GM18517 (cell line): Measurements from ENCODE around the gene NTN4.
"Not testable (repeated sequence)": the region's sequence is repeated elsewhere in the genome, so short reads cannot be mapped to it uniquely, and the experiment has no call there.

ENCODE experiments used
- ATAC-seq: cut with Tn5 transposase; IDR thresholded peaks from one replicate; pipeline ENCODE4 v1.9.1; 2021; ENCODE audit warnings: mild to moderate bottlenecking, moderate library complexity; ENCODE audit not compliant: unreplicated experiment

NTN4 gene

GRCh38 chr12:95671265-95671664, 119.3 kb downstream of the NTN4 start:
- ATAC-seq: no peak

DNA sequence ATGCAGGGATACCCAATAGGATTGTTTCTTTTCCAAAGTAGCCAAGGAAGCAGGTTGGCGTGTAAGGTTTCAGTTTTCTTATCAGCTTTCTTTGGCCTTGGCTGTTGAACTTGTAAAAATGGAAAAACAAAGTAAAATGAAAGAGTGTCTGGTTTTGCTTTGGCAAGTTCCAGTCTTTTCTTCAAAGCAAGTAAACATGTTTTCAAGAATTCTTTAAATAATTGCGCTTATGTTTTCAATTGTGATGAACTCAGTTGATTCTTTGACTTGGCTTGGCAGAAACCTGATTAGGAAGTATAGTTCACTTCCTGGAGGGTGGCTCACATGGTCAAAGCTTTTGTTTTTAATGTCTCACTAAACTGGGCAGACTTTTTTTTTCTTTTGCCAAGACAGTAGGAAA, 127.0 kb downstream of the NTN4 start:
- ATAC-seq: no peak

GRCh38 chr12:95661360-95661759, 129.2 kb downstream of the NTN4 start:
- ATAC-seq: no peak

DNA sequence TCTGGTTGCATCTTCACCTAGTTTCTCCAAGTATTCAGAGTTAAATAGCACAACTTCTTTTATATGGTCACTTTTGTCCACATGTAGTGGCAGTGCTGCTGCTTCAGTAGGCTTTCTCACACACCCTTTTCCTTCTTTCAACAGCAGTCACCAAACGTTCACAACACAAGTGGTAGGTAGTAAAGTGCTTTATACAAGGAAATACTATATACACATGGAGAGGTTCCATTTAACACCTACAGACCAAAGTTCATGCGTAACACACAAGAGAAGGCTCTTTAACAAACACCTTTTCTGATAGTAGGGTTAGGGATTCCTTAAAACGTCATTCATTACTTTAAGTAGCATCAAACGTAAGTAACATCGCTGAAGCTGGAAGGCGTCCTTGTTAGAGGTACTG, 132.2 kb downstream of the NTN4 start:
- no peak for ATAC-seq

GRCh38 chr12:95654665-95655064, 135.9 kb downstream of the NTN4 start:
- not testable (repeated sequence) for ATAC-seq

DNA sequence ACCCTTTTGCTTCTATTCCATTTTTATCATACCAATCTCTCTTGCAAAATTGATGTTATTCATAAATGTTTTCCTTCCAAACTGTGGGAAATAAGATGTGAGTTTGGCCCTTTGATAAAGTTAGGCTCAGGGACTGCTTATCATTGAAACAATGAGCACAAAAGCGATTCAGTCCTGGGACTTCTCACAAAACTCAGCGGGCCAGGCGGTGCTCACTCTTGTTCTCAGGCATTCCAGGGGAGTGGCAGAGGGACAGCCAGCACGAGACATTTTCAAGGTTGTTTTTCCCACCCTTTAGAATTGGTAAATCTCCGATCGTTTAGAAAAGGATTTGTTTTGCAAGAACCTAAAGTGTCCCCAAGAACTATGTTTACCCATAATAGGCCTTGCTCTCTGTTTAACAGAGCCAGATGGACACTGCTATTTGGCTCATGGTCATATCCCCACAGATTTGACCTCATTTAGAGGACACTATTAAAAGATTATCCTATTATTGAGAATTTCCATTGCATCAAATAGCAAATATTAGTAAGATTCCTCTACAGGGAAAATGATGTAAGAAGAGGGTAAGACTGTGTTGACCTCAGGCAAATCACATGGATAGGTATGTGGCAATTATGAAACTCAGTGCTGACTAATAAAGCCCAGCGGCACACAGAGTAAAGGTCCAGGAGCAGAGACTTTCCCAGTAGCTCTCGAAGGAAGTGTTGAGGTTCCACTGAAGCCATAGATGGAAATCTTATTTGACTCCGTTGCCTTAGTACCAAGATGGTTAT, 136.6 kb downstream of the NTN4 start:
- ATAC-seq: no peak

- no peak for ATAC-seq
Measured at GRCh38 chr12:95651681-95652080, 138.9 kb downstream of the NTN4 start.

DNA sequence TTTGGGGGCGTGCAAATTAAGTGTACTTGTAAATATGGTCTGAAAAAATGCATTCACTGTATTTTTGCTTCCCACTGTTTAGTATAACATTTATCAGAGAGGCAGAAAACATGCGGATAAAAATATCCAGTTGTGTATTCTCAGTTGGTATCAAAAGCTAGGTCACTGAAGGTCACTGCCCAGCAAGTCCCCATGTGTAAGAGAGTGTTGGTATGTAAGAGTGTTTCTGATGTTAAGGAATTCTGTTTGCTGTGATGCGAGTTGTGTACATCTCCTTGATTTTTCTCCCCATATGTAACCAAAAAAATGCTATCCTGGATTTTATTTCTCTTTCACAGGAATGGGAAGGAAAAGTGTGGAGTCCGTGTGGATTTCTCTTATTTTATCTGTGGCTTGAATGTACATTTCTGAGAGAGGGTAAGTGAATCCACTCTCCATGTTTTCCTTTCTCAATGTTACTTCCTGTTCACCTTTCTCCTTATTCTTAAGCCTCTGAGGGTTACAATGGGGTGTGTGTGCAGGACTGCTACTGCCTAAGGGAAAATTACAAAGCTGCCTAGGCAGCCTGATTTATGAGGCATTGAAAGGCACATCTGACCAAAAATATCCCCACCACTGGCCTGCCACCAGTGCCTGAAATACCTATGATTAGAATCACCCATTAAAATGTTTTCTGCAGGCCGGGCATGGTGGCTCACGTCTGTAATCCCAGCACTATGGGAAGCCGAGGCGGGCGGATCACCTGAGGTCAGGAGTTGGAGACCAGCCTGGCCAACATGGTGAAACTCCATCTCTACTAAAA, 141.4 kb downstream of the NTN4 start:
- no peak for ATAC-seq

DNA sequence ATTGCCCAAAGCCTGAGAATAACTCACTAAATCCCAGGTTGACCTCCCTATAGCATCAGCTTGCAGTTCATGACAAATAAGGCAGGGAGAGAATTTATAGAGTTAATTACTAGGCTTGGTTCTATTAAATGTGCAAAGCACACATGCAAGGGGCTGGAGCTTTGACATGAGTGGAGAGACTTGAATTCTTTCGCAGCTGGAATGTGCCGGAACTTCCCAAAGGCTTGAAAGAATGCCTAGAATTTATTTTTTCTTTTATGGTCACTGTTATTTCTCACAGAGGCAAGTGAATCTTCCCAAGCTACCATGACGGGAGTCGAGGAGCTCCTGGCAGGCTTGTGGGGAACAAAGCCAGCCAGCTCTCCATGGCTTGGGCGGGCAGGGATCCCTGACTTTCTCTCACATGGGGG, 143.8 kb downstream of the NTN4 start:
- ATAC-seq: no peak

DNA sequence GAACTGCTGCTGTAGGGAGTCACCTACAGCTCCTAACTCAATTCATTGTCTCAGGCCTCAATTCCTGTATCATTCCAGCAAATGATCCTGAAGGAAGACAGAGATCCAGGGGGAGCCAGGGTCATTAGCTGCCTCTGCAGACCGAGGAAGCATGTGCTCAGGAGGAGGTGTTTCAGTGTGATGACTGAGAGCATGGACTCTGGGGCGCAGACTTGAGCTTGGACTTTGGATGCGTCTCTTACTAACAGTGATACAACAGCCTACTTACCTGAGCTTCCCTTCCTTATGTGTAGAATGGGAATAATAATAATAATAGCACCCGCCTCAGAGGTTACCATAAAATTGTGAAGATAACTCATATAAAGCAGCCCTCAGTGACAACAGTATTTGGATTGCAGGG, 147.3 kb downstream of the NTN4 start:
- ATAC-seq: no peak

DNA sequence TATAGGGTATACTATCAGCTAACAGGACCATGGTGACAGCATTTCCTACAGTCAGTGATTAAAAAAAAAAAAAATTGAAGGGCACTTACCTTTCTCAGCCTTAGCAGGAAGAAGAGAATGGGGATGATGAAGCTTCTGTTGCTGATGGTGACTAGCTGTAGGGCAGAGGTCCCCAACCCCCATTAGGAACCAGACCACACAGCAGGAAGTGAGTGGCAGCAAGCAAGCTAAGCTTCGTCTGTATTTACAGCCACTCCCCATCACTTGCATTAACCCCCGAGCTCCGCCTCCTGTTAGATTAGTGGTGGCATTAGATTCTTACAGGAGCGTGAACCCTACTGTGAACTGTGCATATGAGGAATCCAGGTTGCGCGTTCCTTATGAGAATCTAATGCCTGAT, 148.0 kb downstream of the NTN4 start:
- ATAC-seq: no peak

- no peak for ATAC-seq
Measured at GRCh38 chr12:95641299-95641952, 149.1 kb downstream of the NTN4 start.

GRCh38 chr12:95640516-95640915, 150.0 kb downstream of the NTN4 start:
- no peak for ATAC-seq

- no peak for ATAC-seq
Measured at GRCh38 chr12:95637471-95638155, 153.0 kb downstream of the NTN4 start.

DNA sequence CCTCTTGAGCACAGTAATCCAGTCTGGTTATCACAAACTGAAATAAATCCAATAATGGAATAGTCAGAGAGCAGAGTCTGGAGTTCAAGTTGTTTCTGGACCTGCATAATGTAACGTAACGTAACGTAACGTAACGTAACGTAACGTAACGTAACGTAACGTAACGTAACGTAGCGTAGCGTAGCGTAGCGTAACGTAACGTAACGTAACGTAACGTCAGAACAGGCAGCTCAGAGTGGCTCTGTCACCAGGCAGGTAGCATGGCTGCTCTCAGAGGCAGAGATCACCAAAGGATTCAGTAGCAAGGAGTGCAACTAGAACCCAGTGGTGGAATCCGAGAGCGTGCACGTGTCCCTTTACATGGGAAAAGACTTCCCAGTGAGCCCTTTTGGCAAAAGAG, 153.6 kb downstream of the NTN4 start:
- no peak for ATAC-seq

DNA sequence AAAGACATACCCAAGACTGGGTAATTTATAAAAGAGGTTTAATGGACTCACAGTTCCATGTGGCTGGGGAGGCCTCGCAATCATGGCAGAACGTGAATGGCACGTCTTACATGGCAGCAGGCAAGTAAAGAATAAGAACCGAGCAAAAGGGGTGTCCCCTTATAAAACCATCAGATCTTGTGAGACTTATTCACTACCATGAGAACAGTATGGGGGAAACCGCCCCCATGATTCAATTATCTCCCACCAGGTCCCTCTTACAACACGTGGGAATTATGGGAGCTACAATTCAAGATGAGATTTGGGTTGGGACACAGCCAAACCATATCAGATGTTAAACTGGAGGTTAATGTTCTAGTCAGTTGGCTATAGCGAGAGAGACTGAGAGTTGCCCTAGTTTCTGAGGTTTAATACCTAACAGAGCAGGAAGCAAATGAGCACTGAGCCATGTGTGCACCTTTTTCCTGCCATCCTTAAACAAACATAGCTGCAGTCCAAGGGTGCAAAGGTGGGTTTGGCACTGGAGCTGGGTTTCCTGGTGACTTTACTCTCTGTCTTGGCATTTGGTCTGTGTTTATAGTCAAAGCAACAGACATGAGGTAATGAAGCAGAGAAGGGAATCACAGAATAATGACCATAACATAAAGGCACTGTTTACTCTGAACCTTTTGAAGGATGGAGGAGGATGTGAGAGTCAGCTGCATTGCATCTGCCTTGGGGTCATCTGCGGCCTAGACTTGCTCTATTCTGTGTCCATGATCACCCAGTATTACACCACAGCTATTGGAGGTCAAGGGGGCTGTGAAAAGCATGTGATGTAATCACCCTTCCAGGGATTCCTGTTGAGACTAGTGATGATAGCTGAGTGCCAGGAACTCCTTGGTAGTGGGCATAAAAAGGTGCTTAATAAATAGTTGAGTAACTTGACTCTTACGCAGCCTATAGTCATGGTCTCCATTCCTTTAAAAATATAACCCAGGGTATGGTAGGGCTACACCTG, 155.6 kb downstream of the NTN4 start:
- no peak for ATAC-seq

DNA sequence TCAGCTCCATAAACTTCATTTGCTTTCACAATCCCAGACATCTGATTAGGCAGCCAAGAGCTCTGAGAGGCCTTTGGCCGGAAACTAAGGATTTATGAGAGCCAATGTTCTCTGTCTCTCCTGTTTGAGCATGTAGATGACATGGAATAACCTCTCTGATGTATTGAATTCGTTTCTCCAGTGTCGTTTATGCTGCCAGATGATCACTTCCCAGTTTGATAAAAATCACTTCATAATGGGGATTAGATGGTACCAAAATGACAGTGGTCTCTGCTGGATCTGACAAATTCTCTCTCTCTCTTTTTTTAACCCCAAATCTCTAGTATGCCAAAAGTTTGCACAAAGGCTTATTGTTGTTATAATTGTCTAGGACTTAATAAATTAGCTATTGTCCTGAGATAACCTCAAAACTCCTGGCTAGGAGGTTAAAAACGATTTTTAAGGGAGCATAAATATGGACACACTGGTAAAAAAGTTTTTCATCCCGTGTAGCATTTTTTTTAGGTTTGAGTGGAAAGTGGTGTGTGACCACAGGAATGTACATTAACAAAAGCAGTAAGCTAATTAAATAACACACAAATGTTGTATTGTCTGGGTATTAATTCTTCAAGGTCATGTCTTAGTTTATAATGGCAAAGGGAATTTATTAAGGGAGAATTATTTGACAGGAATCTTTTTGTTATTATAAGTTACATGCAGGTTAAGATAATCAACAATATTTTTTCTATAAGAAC, 156.7 kb downstream of the NTN4 start:
- no peak for ATAC-seq

DNA sequence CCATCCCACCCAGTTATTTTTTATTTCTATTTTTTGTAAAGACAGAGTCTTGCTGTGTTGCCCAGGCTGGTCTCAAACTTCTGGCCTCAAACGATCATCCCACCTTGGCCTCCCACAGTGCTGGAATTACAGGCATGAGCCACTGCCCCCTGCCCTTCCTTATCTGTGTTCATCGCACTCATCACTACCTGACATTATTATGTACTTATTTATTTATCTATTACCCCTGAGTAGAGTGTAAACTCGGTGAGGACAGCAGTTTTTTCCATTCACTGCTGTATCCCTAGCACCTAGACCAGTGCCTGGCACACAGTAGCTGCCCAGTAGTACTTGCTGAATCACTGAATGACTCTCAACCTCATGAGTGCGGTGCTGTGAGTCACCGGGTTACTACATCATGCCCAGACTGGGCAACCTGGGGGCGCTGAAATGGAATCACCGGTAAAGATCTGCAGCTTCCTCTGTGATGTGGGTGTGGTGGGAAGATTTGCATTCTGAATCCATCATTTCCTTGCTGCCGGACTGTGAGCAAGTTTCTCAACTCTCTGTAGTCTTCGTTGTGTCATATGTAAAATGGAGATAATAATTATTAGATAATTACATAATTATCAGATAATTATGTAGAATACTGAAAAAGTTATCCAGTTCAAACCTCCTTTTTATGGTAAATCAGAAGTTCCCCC, 157.4 kb downstream of the NTN4 start:
- no peak for ATAC-seq

- no peak for ATAC-seq
Measured at GRCh38 chr12:95630496-95630895, 160.1 kb downstream of the NTN4 start.
